Loucy (cell line): ENCODE data around the gene FOXP1.

Experiments used
- H2AFZ ChIP-seq: fragments of 200-600 bp; sonication (generic); 2 replicates; pipeline ENCODE4 v1.6.0; 2016; ENCODE audit warnings: antibody characterized with exemption, mild to moderate bottlenecking, low read length, moderate library complexity
- H3F3A ChIP-seq: fragments of 200-600 bp; 2 replicates; pipeline ENCODE4 v1.6.0; 2016; ENCODE audit warnings: antibody characterized with exemption, low read depth, mild to moderate bottlenecking
- H3K27me3 ChIP-seq: fragments of 200-600 bp; sonication (generic); 2 replicates; pipeline ENCODE4 v1.6.1; 2014; ENCODE audit warnings: low read length, mild to moderate bottlenecking; ENCODE audit not compliant: insufficient read depth, poor library complexity, severe bottlenecking
- H3K36me3 ChIP-seq: fragments of 200-600 bp; sonication (generic); 2 replicates; pipeline ENCODE4 v1.6.1; 2016; ENCODE audit warnings: low read length; ENCODE audit not compliant: insufficient read depth
- H3K4me1 ChIP-seq: fragments of 200-600 bp; sonication (generic); 2 replicates; pipeline ENCODE4 v1.5.1; 2014; ENCODE audit warnings: low read length, mild to moderate bottlenecking; ENCODE audit not compliant: insufficient read depth, poor library complexity, severe bottlenecking
- H3K4me2 ChIP-seq: fragments of 200-600 bp; sonication (generic); 2 replicates; pipeline ENCODE4 v1.6.0; 2014; ENCODE audit warnings: antibody characterized with exemption, low read length, low read depth, mild to moderate bottlenecking; ENCODE audit not compliant: poor library complexity, severe bottlenecking
- H3K4me3 ChIP-seq: fragments of 200-600 bp; sonication (generic); 2 replicates; pipeline ENCODE4 v1.5.1; 2014; ENCODE audit warnings: low read length, mild to moderate bottlenecking, mixed read lengths; ENCODE audit not compliant: poor library complexity, severe bottlenecking
- H3K79me2 ChIP-seq: fragments of 200-600 bp; sonication (generic); 2 replicates; pipeline ENCODE4 v1.6.1; 2014; ENCODE audit warnings: low read length; ENCODE audit not compliant: insufficient read depth
- H3K9ac ChIP-seq: fragments of 200-600 bp; sonication (generic); 2 replicates; pipeline ENCODE4 v1.6.0; 2014; ENCODE audit warnings: mild to moderate bottlenecking, low read depth, low read length, moderate library complexity; ENCODE audit not compliant: poor library complexity, severe bottlenecking
- H3K9me2 ChIP-seq: fragments of 200-600 bp; sonication (generic); replicated peaks from 2 replicates; pipeline ENCODE4 v1.6.1; 2016; ENCODE audit warnings: low read depth, low read length, mixed read lengths
- H3K9me3 ChIP-seq: fragments of 200-600 bp; sonication (generic); 2 replicates; pipeline ENCODE4 v1.6.1; 2014; ENCODE audit warnings: mild to moderate bottlenecking, antibody characterized with exemption, low read length, low read depth; ENCODE audit not compliant: insufficient read depth
- H4K20me1 ChIP-seq: fragments of 200-600 bp; sonication (generic); 2 replicates; pipeline ENCODE4 v1.6.0; 2014; ENCODE audit warnings: antibody characterized with exemption, low read length, mild to moderate bottlenecking; ENCODE audit not compliant: insufficient read depth, poor library complexity, severe bottlenecking
- EZH2phosphoT487 ChIP-seq: fragments of 200-600 bp; IDR thresholded peaks from 2 replicates; pipeline ENCODE4 v1.6.1; 2018; ENCODE audit warnings: antibody characterized with exemption, mild to moderate bottlenecking, moderate library complexity, borderline replicate concordance
- TF ChIP-seq, protein P1 (sequence below): fragments of 200-600 bp; sonication (generic); conservative IDR thresholded peaks from 2 replicates; pipeline ENCODE4 v1.5.1; 2014; ENCODE audit warnings: mild to moderate bottlenecking, antibody characterized with exemption, low read length

The FOXP1 gene

DNA sequence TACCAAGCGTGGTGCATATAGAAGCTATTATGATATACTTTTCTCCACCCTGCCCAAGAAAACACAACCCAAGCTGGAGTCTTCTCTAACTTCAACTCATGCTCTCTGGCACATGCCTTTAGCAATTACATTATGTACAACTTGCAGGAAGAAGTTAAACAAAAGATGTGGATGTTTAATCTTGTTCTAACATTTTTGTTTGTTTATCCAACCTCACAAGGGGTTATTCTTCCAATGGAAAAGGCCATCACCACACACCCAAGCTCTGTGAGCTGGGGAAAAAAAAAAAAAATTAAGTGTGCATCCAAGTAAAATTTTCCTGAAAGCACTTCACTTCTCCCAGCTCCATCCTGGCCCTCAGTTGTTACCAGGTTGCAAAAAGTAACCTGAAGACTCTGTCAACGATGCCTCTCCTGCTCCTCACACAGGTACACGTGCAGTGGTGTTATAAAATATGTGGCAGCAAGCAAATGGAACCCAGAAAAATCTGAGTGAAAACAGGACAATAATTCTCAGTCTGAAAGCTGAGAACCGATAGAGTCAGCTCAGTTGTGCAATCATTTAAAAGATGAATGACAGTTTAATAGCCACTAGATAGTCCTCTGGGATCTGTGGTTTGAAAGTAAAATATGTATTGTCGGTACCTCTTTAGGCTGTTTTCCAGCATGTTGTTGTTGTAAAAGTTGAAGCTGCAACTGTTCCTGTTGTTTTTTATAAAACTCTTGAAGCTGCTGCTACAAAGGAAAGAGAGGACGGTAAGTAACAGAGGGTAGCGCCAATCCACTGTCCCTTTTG lies 531.4 kb downstream of the FOXP1 start:
- Histone ChIP-seq H2AFZ (no peak overlapping the region), H4K20me1 (peaks cover 28% of the 10 kb centered on the region), H3K9me3 (no peaks in the 10 kb centered on the region), H3K27me3 (no peaks in the 10 kb centered on the region), H3K4me3 (no peak overlapping the region), H3K79me2 (peaks cover 77% of the 10 kb centered on the region), H3K4me2 (no peak overlapping the region), H3K36me3 (peaks cover 47% of the 10 kb centered on the region; the same call in 1 of the 2 replicates), H3K9me2 (no peaks in the 10 kb centered on the region), H3F3A (peaks cover 5% of the 10 kb centered on the region; the same call in 1 of the 2 replicates), H3K4me1 (peaks cover 58% of the 10 kb centered on the region), H3K9ac (no peak overlapping the region)
- no peak for TF ChIP-seq EZH2phosphoT487
- TF ChIP-seq, protein P1, sequence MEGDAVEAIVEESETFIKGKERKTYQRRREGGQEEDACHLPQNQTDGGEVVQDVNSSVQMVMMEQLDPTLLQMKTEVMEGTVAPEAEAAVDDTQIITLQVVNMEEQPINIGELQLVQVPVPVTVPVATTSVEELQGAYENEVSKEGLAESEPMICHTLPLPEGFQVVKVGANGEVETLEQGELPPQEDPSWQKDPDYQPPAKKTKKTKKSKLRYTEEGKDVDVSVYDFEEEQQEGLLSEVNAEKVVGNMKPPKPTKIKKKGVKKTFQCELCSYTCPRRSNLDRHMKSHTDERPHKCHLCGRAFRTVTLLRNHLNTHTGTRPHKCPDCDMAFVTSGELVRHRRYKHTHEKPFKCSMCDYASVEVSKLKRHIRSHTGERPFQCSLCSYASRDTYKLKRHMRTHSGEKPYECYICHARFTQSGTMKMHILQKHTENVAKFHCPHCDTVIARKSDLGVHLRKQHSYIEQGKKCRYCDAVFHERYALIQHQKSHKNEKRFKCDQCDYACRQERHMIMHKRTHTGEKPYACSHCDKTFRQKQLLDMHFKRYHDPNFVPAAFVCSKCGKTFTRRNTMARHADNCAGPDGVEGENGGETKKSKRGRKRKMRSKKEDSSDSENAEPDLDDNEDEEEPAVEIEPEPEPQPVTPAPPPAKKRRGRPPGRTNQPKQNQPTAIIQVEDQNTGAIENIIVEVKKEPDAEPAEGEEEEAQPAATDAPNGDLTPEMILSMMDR = no peak

DNA sequence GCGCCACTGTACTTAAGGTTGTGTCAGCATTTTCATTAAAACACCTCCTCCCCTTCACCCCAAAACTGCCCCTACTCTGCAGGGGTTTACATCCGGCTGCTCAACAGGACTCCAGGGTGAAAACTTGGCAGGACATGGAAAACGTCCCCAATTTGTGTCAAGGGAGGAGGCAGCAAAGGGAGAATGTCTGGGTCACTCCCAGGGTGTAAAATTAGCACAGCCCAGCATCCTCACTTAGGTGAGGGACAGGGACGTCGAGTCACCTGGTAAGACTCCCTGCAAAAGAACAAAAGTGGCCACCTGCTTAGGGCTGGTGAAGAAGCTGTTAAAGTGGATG lies 532.3 kb downstream of the FOXP1 start:
- Histone ChIP-seq H3K9me2 (no peaks in the 10 kb centered on the region), H3K9ac (no peak overlapping the region), H2AFZ (no peak overlapping the region), H3K4me2 (peak overlapping the region; percentile 40), H3F3A (peaks cover 5% of the 10 kb centered on the region; the same call in 1 of the 2 replicates), H3K79me2 (peaks cover 73% of the 10 kb centered on the region), H3K36me3 (peaks cover 56% of the 10 kb centered on the region), H3K27me3 (no peaks in the 10 kb centered on the region), H3K4me3 (no peak overlapping the region), H3K9me3 (no peaks in the 10 kb centered on the region), H4K20me1 (peaks cover 21% of the 10 kb centered on the region), H3K4me1 (peaks cover 51% of the 10 kb centered on the region)
- TF ChIP-seq, protein P1 = no peak
- no peak for TF ChIP-seq EZH2phosphoT487

DNA sequence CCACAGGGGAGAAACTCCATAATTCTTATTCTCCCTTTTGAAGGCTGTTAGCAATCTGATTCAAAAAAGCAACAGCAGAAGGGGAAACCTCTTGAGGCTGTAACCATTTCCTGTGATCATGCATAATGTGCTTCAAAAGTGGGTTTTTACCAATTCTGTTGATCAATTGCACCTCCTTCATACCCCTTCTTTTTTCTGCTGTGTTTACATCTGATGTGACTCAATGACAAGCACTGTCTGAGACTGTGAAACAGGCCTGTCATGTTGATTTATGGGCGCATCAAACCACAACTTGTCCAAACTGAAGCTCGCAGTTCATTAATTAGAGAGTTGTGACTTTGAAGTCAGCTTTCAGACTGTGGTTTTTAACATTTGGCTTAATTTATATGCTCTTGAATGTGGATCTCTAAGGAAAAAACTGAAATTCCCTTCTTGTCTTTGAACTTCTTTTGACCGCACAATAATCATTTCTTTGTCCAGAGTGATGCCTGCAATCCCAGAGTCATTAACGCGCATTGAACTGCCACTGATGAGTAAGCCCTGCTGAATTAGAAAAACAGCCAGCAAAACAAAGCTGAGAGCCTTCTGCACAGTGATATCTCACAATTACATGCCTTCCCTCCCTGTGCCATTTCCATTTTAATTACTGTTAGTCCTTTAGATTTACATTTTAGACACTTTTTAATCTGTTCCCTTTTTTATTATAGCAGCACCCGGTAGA lies 532.8 kb downstream of the FOXP1 start:
- Histone ChIP-seq H3F3A (peaks cover 5% of the 10 kb centered on the region; the same call in 1 of the 2 replicates), H3K4me2 (peak overlapping the region; percentile 40), H3K79me2 (peaks cover 68% of the 10 kb centered on the region), H3K9me2 (no peaks in the 10 kb centered on the region), H2AFZ (no peak overlapping the region), H3K4me3 (no peak overlapping the region), H4K20me1 (peaks cover 21% of the 10 kb centered on the region), H3K9ac (no peak overlapping the region), H3K36me3 (peaks cover 61% of the 10 kb centered on the region), H3K9me3 (no peaks in the 10 kb centered on the region), H3K4me1 (peaks cover 51% of the 10 kb centered on the region), H3K27me3 (no peaks in the 10 kb centered on the region)
- TF ChIP-seq EZH2phosphoT487 = no peak
- TF ChIP-seq, protein P1 = no peak
